Smooth muscle cell (in vitro differentiated cells): ENCODE results near the gene SOX13. TPM values are rescaled to one million over a fixed set of nuclear protein-coding genes. Genes with fewer than 3 reads are reported as not detected.
"Not testable (repeated sequence)": the region's sequence is repeated elsewhere in the genome, so short reads cannot be mapped to it uniquely, and the experiment has no call there.

Experiments used
- DNase-seq: peaks from one replicate; lab custom pipeline; 2025; ENCODE audit not compliant: unreplicated experiment; lab: John Stamatoyannopoulos, UW
- H2AFZ ChIP-seq: fragments of 200-600 bp; sonication (generic); 2 replicates; pipeline ENCODE4 v1.6.0; 2016; ENCODE audit warnings: antibody characterized with exemption, low read depth, mild to moderate bottlenecking
- H3F3A ChIP-seq: fragments of 200-600 bp; sonication (generic); 2 replicates; pipeline ENCODE4 v1.6.0; 2017; ENCODE audit warnings: antibody characterized with exemption, low read depth
- H3K27ac ChIP-seq: fragments of 200-600 bp; sonication (generic); 2 replicates; pipeline ENCODE4 v1.5.1; 2016; ENCODE audit warnings: low read depth, mild to moderate bottlenecking
- H3K27me3 ChIP-seq: fragments of 200-600 bp; sonication (generic); 2 replicates; pipeline ENCODE4 v1.6.1; 2016; ENCODE audit warnings: low read depth, mild to moderate bottlenecking
- H3K36me3 ChIP-seq: fragments of 200-600 bp; sonication (generic); 2 replicates; pipeline ENCODE4 v1.5.1; 2016; ENCODE audit warnings: low read depth
- H3K4me1 ChIP-seq: fragments of 200-600 bp; sonication (generic); 2 replicates; pipeline ENCODE4 v1.5.1; 2016; ENCODE audit warnings: low read depth
- H3K4me2 ChIP-seq: fragments of 200-600 bp; sonication (generic); 2 replicates; pipeline ENCODE4 v1.6.0; 2016; ENCODE audit warnings: mild to moderate bottlenecking
- H3K4me3 ChIP-seq: fragments of 200-600 bp; sonication (generic); 2 replicates; pipeline ENCODE4 v1.5.1; 2016; ENCODE audit warnings: mild to moderate bottlenecking
- H3K79me2 ChIP-seq: fragments of 200-600 bp; sonication (generic); 2 replicates; pipeline ENCODE4 v1.6.0; 2016; ENCODE audit warnings: low read depth, mild to moderate bottlenecking
- H3K9ac ChIP-seq: fragments of 200-600 bp; sonication (generic); 2 replicates; pipeline ENCODE4 v1.6.0; 2016; ENCODE audit warnings: low read depth
- H3K9me3 ChIP-seq: fragments of 200-600 bp; sonication (generic); replicated peaks from 2 replicates; pipeline ENCODE4 v1.5.1; 2016; ENCODE audit warnings: low read depth
- H4K20me1 ChIP-seq: fragments of 200-600 bp; sonication (generic); 2 replicates; pipeline ENCODE4 v1.6.0; 2016; ENCODE audit warnings: low read depth
- CTCF ChIP-seq: fragments of 200-600 bp; sonication (generic); IDR thresholded peaks from 2 replicates; pipeline ENCODE4 v1.5.1; 2017; ENCODE audit warnings: borderline replicate concordance, mild to moderate bottlenecking, antibody characterized with exemption; ENCODE audit not compliant: insufficient read depth, poor library complexity, severe bottlenecking
- WGBS: methylation state at CpG from one replicate; pipeline ENCODE4 v1.1.7; 2016; ENCODE audit warnings: low lambda C conversion rate; 5-methylcytosine and 5-hydroxymethylcytosine counted together
- polyA plus RNA-seq: library from polyadenylated mRNA; unstranded; fragments of >200 nt; fragmentation: Nextera tagmentation; extraction: Ambion mirVana; gene quantifications from 2 replicates; pipeline ENCODE4 v1.2.1, GENCODE V29; 2016
- total RNA-seq: library from RNA; depleted of rRNA; stranded (reverse); fragments of >200 nt; gene quantifications from 2 replicates; pipeline ENCODE4 v1.2.3, GENCODE V29; 2014

SOX13 gene
- total and polyA plus RNA-seq, 2 experiments from 2014 or later, result 0.41 to 2.3 TPM

DNA sequence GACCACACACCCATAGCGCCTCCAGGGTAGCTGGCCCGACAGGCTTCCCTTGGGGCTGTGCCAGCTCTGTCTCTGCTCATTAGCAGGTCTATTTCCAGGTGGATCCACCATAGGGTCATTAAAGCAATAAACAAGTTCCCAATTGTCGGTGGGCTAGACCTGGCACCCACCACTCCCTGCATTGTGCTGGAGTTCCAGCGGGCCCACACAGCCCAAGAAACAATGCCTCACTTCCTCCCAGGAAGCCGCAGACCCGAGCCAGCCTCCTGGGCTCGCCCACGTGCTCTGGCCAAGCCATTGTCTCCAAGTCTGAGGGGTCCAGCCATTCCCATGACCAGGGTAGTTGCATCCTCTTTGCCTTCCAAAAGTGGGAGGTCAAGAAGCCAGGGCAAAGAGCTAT lies 27.5 kb upstream of the SOX13 start:
- DNase-seq, result no peak
- no peaks in the 10 kb centered on the region for H3K27me3 ChIP-seq
- no peak overlapping the region for H3K9ac ChIP-seq
- TF ChIP-seq CTCF, result no peak
- H3K4me2 ChIP-seq, result no peak overlapping the region
- H3F3A ChIP-seq, result no peaks in the 10 kb centered on the region
- no peaks in the 10 kb centered on the region for H4K20me1 ChIP-seq
- no peak overlapping the region for H2AFZ ChIP-seq
- no peaks in the 10 kb centered on the region for H3K9me3 ChIP-seq
- no peaks in the 10 kb centered on the region for H3K4me1 ChIP-seq
- no peaks in the 10 kb centered on the region for H3K36me3 ChIP-seq
- WGBS, result 91% methylated on average over 8 of the region's 8 CpGs
- no peak overlapping the region for H3K27ac ChIP-seq
- no peaks in the 10 kb centered on the region for H3K79me2 ChIP-seq
- no peak overlapping the region for H3K4me3 ChIP-seq

- no peaks in the 10 kb centered on the region for H3K36me3 ChIP-seq
- H3K27ac ChIP-seq, result no peak overlapping the region
- H3K9ac ChIP-seq, result no peak overlapping the region
- no peaks in the 10 kb centered on the region for H3K27me3 ChIP-seq
- H3K4me3 ChIP-seq, result no peak overlapping the region
- no peaks in the 10 kb centered on the region for H3K4me1 ChIP-seq
- no peak overlapping the region for H2AFZ ChIP-seq
- no peak for DNase-seq
- no peaks in the 10 kb centered on the region for H3K79me2 ChIP-seq
- TF ChIP-seq CTCF, result no peak
- no peaks in the 10 kb centered on the region for H3K9me3 ChIP-seq
- H4K20me1 ChIP-seq, result no peaks in the 10 kb centered on the region
- no peaks in the 10 kb centered on the region for H3F3A ChIP-seq
- H3K4me2 ChIP-seq, result no peak overlapping the region
- 94% methylated on average over 5 of the region's 5 CpGs for WGBS
These were observed 26.6 kb upstream of the SOX13 start for GRCh38 chr1:204046346-204046745.

GRCh38 chr1:204048796-204049195 lies 24.1 kb upstream of the SOX13 start:
- 100% methylated on average over 1 of the region's 3 CpGs for WGBS
- H2AFZ ChIP-seq, result not testable (repeated sequence)

GRCh38 chr1:204051258-204051657 lies 21.7 kb upstream of the SOX13 start:
- WGBS, result 78% methylated on average over 5 of the region's 5 CpGs

More at GRCh38 chr1:204048796-204049195, 24.1 kb upstream of the SOX13 start:
- not testable (repeated sequence) for H3K36me3 ChIP-seq, H3K9me3 ChIP-seq, H3K9ac ChIP-seq, H3K4me3 ChIP-seq, H3K27ac ChIP-seq, H3K4me1 ChIP-seq, H3F3A ChIP-seq, DNase-seq, H4K20me1 ChIP-seq, H3K4me2 ChIP-seq, H3K79me2 ChIP-seq, H3K27me3 ChIP-seq

More at GRCh38 chr1:204051258-204051657, 21.7 kb upstream of the SOX13 start:
- Histone ChIP-seq H3K79me2 (no peaks in the 10 kb centered on the region), H3K27ac (no peak overlapping the region), H3F3A (peaks cover 2% of the 10 kb centered on the region), H3K36me3 (no peaks in the 10 kb centered on the region), H2AFZ (no peak overlapping the region), H4K20me1 (no peaks in the 10 kb centered on the region), H3K9me3 (no peaks in the 10 kb centered on the region), H3K27me3 (no peaks in the 10 kb centered on the region), H3K9ac (no peak overlapping the region), H3K4me2 (no peak overlapping the region), H3K4me3 (no peak overlapping the region), H3K4me1 (no peaks in the 10 kb centered on the region)
- no peak for TF ChIP-seq CTCF
- no peak for DNase-seq
